Natural killer cell (primary cell): ENCODE data around the gene SLK. TPM values are rescaled to one million over a fixed set of nuclear protein-coding genes. Genes with fewer than 3 reads are reported as not detected.

Source experiments
- ATAC-seq, 3 donors: fragments of 150-1000 bp in 2 of 3; fragments of 200-7000 bp in 1 of 3; cut with Tn5 transposase; 1 replicate in 1 of 3; 2 replicates in 2 of 3; pipeline ENCODE4 v1.10.0; 2021; ENCODE audit warnings: mild to moderate bottlenecking in 2 of 3, moderate library complexity in 2 of 3
- DNase-seq, 2 donors: peaks; one replicate each; pipeline versions ENCODE4 v3.0.0 to v3.0.0-alpha.2; 2013 to 2021; ENCODE audit warnings: mixed read lengths in 1 of 2
- H3K27ac ChIP-seq: one replicate; pipeline ENCODE4 v1.5.1; 2013; ENCODE audit warnings: mild to moderate bottlenecking, low read length
- H3K27me3 ChIP-seq: one replicate; pipeline ENCODE4 v1.6.1; 2013; ENCODE audit warnings: low read length; ENCODE audit not compliant: control insufficient read depth, insufficient read depth
- H3K36me3 ChIP-seq: one replicate; pipeline ENCODE4 v1.6.1; 2013; ENCODE audit warnings: low read length; ENCODE audit not compliant: control insufficient read depth, insufficient read depth
- H3K4me1 ChIP-seq: one replicate; pipeline ENCODE4 v1.6.1; 2013; ENCODE audit warnings: low read length; ENCODE audit not compliant: control insufficient read depth, insufficient read depth
- H3K4me3 ChIP-seq: one replicate; pipeline ENCODE4 v1.5.1; 2013; ENCODE audit warnings: low read length
- H3K9me3 ChIP-seq: one replicate; pipeline ENCODE4 v1.6.1; 2013; ENCODE audit warnings: low read length; ENCODE audit not compliant: control insufficient read depth, insufficient read depth
- H3K27ac Mint-ChIP-seq, 2 donors: one replicate each; pipeline ENCODE4 v1.8.0; 2022; ENCODE audit warnings: mild to moderate bottlenecking in 2 of 2, mixed read lengths in 2 of 2, moderate library complexity in 1 of 2
- H3K27me3 Mint-ChIP-seq, 2 donors: one replicate each; pipeline ENCODE4 v1.8.0; 2022; ENCODE audit warnings: low read depth in 2 of 2, mixed read lengths in 2 of 2
- H3K36me3 Mint-ChIP-seq: one replicate; pipeline ENCODE4 v1.8.0; 2022; ENCODE audit warnings: mixed read lengths
- H3K4me1 Mint-ChIP-seq, 2 donors: one replicate each; pipeline ENCODE4 v1.8.0; 2022; ENCODE audit warnings: mixed read lengths in 2 of 2
- H3K4me3 Mint-ChIP-seq: one replicate; pipeline ENCODE4 v1.8.0; 2022; ENCODE audit warnings: mild to moderate bottlenecking, moderate library complexity, mixed read lengths
- H3K9me3 Mint-ChIP-seq, 2 donors: one replicate each; pipeline ENCODE4 v1.8.0; 2022; ENCODE audit warnings: mixed read lengths in 2 of 2
- CTCF ChIP-seq: fragments of 200-600 bp; IDR thresholded peaks from one replicate; pipeline ENCODE4 v1.8.0; 2022; ENCODE audit warnings: antibody characterized with exemption
- WGBS: methylation state at CpG from one replicate; pipeline ENCODE4 v1.1.7; 2013; ENCODE audit warnings: missing lambda C conversion rate; ENCODE audit not compliant: insufficient coverage; 5-methylcytosine and 5-hydroxymethylcytosine counted together
- intact Hi-C: fragments of 100-400 bp; cut with micrococcal nuclease; formaldehyde crosslinking; loops from one replicate; pipeline ENCODE4 v1.14.2; 2022
- total RNA-seq, 4 donors: library from RNA; stranded (reverse); fragments of 120-200 nt in 1 of 4; gene quantifications; one replicate each; pipeline versions ENCODE4 v1.2.3 to v1.2.4, GENCODE V29; 2013 to 2022

The SLK gene
- total RNA-seq, 3 donors from 2014 or later (not counting 1 experiment from before 2014, with no cell fraction given), result 33.4 to 48.7 (median 40.3) TPM

- intact Hi-C loops, result no loop called here
- ATAC-seq (no peak), DNase-seq (no peak)
- Histone ChIP-seq H3K27ac (no peak overlapping the region), H3K9me3 (no peaks in the 10 kb centered on the region), H3K27me3 (no peaks in the 10 kb centered on the region), H3K4me3 (no peak overlapping the region), H3K4me1 (no peaks in the 10 kb centered on the region), H3K36me3 (no peaks in the 10 kb centered on the region)
- H3K27me3 Mint-ChIP-seq, result no peaks in the 10 kb centered on the region
- H3K9me3 Mint-ChIP-seq, result no peaks in the 10 kb centered on the region
- WGBS, result 86% methylated on average over 7 of the region's 7 CpGs
- no peak for TF ChIP-seq CTCF
- H3K27ac Mint-ChIP-seq, result no peak overlapping the region
- H3K4me1 Mint-ChIP-seq, result no peaks in the 10 kb centered on the region
- no peaks in the 10 kb centered on the region for H3K36me3 Mint-ChIP-seq
- H3K4me3 Mint-ChIP-seq, result no peak overlapping the region
These were observed 37.5 kb upstream of the SLK start for GRCh38 chr10:103929381-103929921.

GRCh38 chr10:103930449-103930848, 36.5 kb upstream of the SLK start:
- ATAC-seq, result no peak
- TF ChIP-seq CTCF, result no peak
- Mint-ChIP-seq H3K27me3 (no peaks in the 10 kb centered on the region), H3K36me3 (no peaks in the 10 kb centered on the region), H3K4me1 (no peaks in the 10 kb centered on the region), H3K4me3 (no peak overlapping the region), H3K27ac (no peak overlapping the region), H3K9me3 (no peaks in the 10 kb centered on the region)
- Histone ChIP-seq H3K27ac (no peak overlapping the region), H3K4me3 (no peak overlapping the region), H3K9me3 (no peaks in the 10 kb centered on the region), H3K4me1 (no peaks in the 10 kb centered on the region), H3K36me3 (no peaks in the 10 kb centered on the region), H3K27me3 (no peaks in the 10 kb centered on the region)
- WGBS, result 100% methylated on average over 1 of the region's 1 CpG
- intact Hi-C loops, result no loop called here
- no peak for DNase-seq

DNA sequence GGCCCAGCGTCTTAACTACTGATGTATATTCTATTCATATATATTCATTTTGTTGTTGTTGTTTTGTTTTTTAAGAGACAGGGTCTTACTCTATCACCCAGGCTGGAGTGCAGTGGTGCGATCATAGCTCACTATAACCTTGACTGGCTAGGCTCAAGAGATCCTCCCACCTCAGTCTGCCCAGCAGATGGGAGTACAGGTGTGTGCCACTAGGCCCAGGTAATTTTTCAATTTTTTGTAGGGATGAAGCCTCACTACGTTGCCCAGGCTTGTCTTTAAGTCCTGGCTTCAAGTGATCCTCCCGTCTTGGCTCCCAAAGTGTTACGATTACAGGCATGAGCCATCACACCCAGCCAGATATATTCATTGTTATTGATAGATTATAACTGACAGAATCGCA, 36.1 kb upstream of the SLK start:
- H3K4me3 ChIP-seq, result no peak overlapping the region
- no peak for DNase-seq
- no peaks in the 10 kb centered on the region for H3K4me1 Mint-ChIP-seq
- H3K36me3 ChIP-seq, result no peaks in the 10 kb centered on the region
- no peaks in the 10 kb centered on the region for H3K36me3 Mint-ChIP-seq
- H3K4me3 Mint-ChIP-seq, result no peak overlapping the region
- H3K27me3 Mint-ChIP-seq, result no peaks in the 10 kb centered on the region
- no peak for TF ChIP-seq CTCF
- no peaks in the 10 kb centered on the region for H3K27me3 ChIP-seq
- no peak overlapping the region for H3K27ac ChIP-seq
- H3K27ac Mint-ChIP-seq, result no peak overlapping the region
- ATAC-seq, result no peak
- H3K4me1 ChIP-seq, result no peaks in the 10 kb centered on the region
- H3K9me3 Mint-ChIP-seq, result no peaks in the 10 kb centered on the region
- intact Hi-C loops, result no loop called here
- no peaks in the 10 kb centered on the region for H3K9me3 ChIP-seq
- WGBS, result 93% methylated on average over 5 of the region's 6 CpGs

GRCh38 chr10:103931603-103932002, 35.3 kb upstream of the SLK start:
- Histone ChIP-seq H3K9me3 (no peaks in the 10 kb centered on the region), H3K27ac (no peak overlapping the region), H3K4me1 (no peaks in the 10 kb centered on the region), H3K36me3 (no peaks in the 10 kb centered on the region), H3K27me3 (no peaks in the 10 kb centered on the region), H3K4me3 (no peak overlapping the region)
- no peak overlapping the region for H3K27ac Mint-ChIP-seq
- no peak overlapping the region for H3K4me3 Mint-ChIP-seq
- no peak for TF ChIP-seq CTCF
- 96% methylated on average over 2 of the region's 2 CpGs for WGBS
- H3K9me3 Mint-ChIP-seq, result no peaks in the 10 kb centered on the region
- intact Hi-C loops, result no loop called here
- DNase-seq (no peak), ATAC-seq (no peak)
- H3K36me3 Mint-ChIP-seq, result no peaks in the 10 kb centered on the region
- H3K4me1 Mint-ChIP-seq, result no peaks in the 10 kb centered on the region
- no peaks in the 10 kb centered on the region for H3K27me3 Mint-ChIP-seq
